ENCODE data around the gene CORO6.

The CORO6 gene

DNA sequence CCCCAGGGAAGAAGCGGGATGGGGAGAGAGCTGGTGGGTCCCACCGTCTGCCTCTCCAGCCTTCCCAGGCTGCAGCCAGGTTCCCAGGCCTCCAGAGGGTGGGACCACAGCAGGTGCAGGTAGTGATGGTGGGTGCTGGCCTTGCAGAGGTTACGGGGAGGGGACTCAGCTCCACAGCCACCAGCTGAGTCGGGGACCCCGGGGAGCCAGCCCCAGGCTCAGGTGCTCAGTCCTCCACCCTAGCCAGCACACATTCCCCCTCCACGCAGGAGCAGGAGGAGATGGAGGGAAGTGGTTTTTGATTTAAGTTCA lies 49.2 kb downstream of the CORO6 start:
- no peak for DNase-seq
- in situ Hi-C loops (cut with MboI; ENCODE audit: low pct_unique_long_range_greater_than_20kb, low sequenced_read_pairs) = loop anchor here (25.0 kb wide), 1 partner anchor 436 kb away; no protein-coding TSS in a partner anchor

- in situ Hi-C loops (cut with MboI; ENCODE audit: low pct_unique_long_range_greater_than_20kb, low sequenced_read_pairs) = loop anchor here (25.0 kb wide), 1 partner anchor 436 kb away; no protein-coding TSS in a partner anchor
- no peak for DNase-seq
Measured at GRCh38 chr17:29572691-29573557, 49.8 kb downstream of the CORO6 start.

DNA sequence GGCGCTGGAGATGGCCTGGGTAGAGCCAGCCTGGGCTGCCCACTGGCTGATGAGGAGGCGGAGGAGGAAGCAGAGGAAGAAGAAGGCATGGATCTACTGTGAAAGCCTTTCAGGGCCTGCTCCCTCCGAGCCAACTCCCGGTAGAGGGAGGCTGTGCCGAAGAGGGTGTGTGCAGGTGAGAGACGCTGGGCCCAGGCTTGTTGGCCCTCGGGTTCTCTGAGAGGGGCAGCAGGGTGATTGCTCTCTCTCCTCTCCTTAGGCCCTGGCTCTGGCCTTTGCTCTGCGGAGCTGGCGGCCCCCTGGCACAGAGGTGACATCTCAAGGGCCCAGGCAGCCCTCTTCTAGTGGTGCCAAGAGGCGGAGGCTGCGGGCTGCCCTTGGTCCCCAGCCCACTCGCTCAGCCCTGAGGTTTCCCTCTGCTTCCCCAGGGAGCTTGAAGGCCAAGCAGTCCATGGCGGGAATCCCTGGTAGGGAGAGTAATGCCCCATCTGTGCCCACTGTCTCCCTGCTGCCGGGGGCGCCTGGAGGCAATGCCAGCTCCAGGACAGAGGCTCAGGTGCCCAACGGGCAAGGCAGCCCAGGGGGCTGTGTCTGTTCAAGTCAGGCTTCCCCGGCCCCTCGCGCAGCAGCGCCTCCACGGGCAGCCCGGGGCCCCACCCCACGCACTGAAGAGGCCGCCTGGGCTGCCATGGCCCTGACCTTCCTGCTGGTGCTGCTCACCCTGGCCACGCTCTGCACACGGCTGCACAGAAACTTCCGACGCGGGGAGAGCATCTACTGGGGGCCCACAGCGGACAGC lies 50.6 kb downstream of the CORO6 start:
- in situ Hi-C loops (cut with MboI; ENCODE audit: low pct_unique_long_range_greater_than_20kb, low sequenced_read_pairs) = loop anchor here (25.0 kb wide), 1 partner anchor 435 kb away; no protein-coding TSS in a partner anchor
- DNase-seq = no peak

DNA sequence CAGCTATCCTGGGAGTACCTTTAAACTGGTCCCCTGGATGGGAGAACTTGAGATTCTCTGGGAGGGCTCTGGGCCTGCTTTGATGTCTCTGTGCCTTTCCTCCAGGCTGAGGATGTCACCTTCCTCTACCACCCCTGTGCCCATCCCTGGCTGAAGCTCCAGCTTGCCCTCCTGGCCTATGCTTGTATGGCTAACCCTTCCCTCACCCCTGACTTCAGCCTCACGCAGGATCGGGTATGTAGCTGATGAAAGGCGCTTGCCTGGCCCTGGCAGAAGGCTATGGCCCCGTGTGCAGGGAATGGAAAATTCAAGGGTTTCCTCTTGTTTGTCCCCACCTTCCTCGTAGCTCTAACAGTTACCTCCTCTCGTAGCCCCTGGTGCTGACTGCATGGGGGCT lies 51.2 kb downstream of the CORO6 start:
- in situ Hi-C loops (cut with MboI; ENCODE audit: low pct_unique_long_range_greater_than_20kb, low sequenced_read_pairs) = loop anchor here (25.0 kb wide), 1 partner anchor 434 kb away; no protein-coding TSS in a partner anchor
- no peak for DNase-seq

GRCh38 chr17:29570521-29570920 lies 52.2 kb downstream of the CORO6 start:
- in situ Hi-C loops (cut with MboI; ENCODE audit: low pct_unique_long_range_greater_than_20kb, low sequenced_read_pairs) = loop anchor here (25.0 kb wide), 1 partner anchor 433 kb away; no protein-coding TSS in a partner anchor
- DNase-seq = no peak

DNA sequence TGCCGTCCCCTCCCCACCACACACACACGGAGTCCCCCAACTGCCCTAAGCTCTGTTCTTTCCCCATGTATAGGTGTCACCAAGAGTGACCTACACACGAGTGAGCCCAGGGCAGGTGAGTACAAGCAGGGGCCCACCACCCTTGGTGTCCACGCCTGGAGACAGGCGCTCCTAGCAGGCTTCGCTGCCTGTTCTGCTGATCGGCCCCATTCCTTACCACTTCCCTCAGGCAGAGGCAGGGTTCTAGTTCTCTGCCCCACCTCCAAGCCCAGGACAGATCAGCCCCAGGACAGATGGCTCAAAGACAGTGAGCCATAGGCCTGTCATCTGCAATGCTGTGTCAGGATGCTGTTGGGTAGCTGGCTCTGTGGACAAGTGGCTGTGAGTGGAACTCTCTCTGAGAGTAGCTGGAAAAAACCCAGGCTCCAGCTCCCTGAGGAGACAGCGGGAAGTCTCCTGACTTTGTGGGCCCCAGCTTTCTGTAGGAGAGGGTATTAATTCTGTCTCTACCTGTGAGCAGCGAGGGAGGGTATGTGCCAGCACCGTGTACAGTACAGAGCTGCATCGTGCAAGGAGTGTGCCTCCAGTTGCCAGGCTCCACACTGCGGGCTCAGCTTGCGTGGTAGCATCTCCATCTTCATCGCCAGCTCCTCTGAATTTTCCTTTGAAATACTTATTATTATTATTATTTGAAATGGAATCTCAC lies 53.3 kb downstream of the CORO6 start:
- DNase-seq = no peak
- in situ Hi-C loops (cut with MboI; ENCODE audit: low pct_unique_long_range_greater_than_20kb, low sequenced_read_pairs) = loop anchor here (25.0 kb wide), 1 partner anchor 432 kb away; no protein-coding TSS in a partner anchor

- peak; percentile 79 for DNase-seq
- in situ Hi-C loops (cut with MboI; ENCODE audit: low pct_unique_long_range_greater_than_20kb, low sequenced_read_pairs) = loop anchor here (25.0 kb wide), 1 partner anchor 431 kb away; no protein-coding TSS in a partner anchor
Measured at GRCh38 chr17:29568331-29569244, 54.1 kb downstream of the CORO6 start, which contains the start of gene TP53I13. Gene TP53I13, plus strand, starts transcription at chr17:29568701. Its CDS starts 58 bp downstream, at chr17:29568759.

GRCh38 chr17:29567554-29568330 lies 55.0 kb downstream of the CORO6 start:
- in situ Hi-C loops (cut with MboI; ENCODE audit: low pct_unique_long_range_greater_than_20kb, low sequenced_read_pairs) = loop anchor here (25.0 kb wide), 1 partner anchor 430 kb away; no protein-coding TSS in a partner anchor
- peak; percentile 78 for DNase-seq

- in situ Hi-C loops (cut with MboI; ENCODE audit: low pct_unique_long_range_greater_than_20kb, low sequenced_read_pairs) = loop anchor here (25.0 kb wide), 1 partner anchor 430 kb away; no protein-coding TSS in a partner anchor
- DNase-seq = no peak
Measured at GRCh38 chr17:29567304-29567553, 55.5 kb downstream of the CORO6 start.

GRCh38 chr17:29566473-29567303 lies 56.0 kb downstream of the CORO6 start, which contains the start of gene ABHD15:
Gene ABHD15, minus strand, starts transcription at chr17:29567037. Its CDS starts 71 bp downstream, at chr17:29566966.
- in situ Hi-C loops (cut with MboI; ENCODE audit: low pct_unique_long_range_greater_than_20kb, low sequenced_read_pairs) = loop anchor here (25.0 kb wide), 1 partner anchor 429 kb away; no protein-coding TSS in a partner anchor
- peak; percentile 67 for DNase-seq

- in situ Hi-C loops (cut with MboI; ENCODE audit: low pct_unique_long_range_greater_than_20kb, low sequenced_read_pairs) = loop anchor here (25.0 kb wide), 1 partner anchor 429 kb away; no protein-coding TSS in a partner anchor
- peak; percentile 67 for DNase-seq
Measured at GRCh38 chr17:29565643-29566472, 56.9 kb downstream of the CORO6 start.

All from KBM-7 (cell line).